HCT116 (cell line): ENCODE data around the gene SENP8. TPM values are rescaled to one million over a fixed set of nuclear protein-coding genes. Genes with fewer than 3 reads are reported as not detected.

Experiments
- ATAC-seq: fragments of 200-7000 bp; cut with Tn5 transposase; 2 replicates; pipeline ENCODE4 v1.9.1; 2020; ENCODE audit warnings: mild to moderate bottlenecking, moderate library complexity
- BruUV-seq: library from RNA; stranded (reverse); fragments of 400-500 nt; replicated peaks from 2 replicates; lab custom pipeline; 2021; lab: Mats Ljungman, UMichigan
- CTCF ChIA-PET: fragments of 300-600 bp; sonication (Branson Sonifier 250); formaldehyde crosslinking; loops from one replicate; lab custom pipeline; 2021; ENCODE audit warnings: antibody characterized with exemption; lab: Charles Lee
- POLR2A ChIA-PET: fragments of 300-600, 350-600 bp; sonication (Branson Sonifier 250); formaldehyde crosslinking; loops from one replicate; lab custom pipeline; 2021; ENCODE audit warnings: antibody characterized with exemption; lab: Charles Lee
- RAD21 ChIA-PET, 2 experiments: fragments of 300-600 bp; sonication (Branson Sonifier 250); formaldehyde crosslinking; loops; one replicate each; lab custom pipeline; 2023; ENCODE audit warnings: low total read pairs in 2 of 2; ENCODE audit not compliant: uncharacterized antibody in 2 of 2, unreplicated experiment in 2 of 2, low non-redundant PET in 1 of 2; lab: Charles Lee
- DNase-seq: peaks from one replicate; pipeline ENCODE4 v3.0.0-alpha.2; 2010; ENCODE audit warnings: low read depth, low spot score
- H2AFZ ChIP-seq: fragments of 200-600 bp; shearing (Covaris generic), sonication (generic); 2 replicates; pipeline ENCODE4 v1.6.1; 2017; ENCODE audit warnings: low read depth, mixed run types, mixed read lengths, antibody characterized with exemption, low read length; ENCODE audit not compliant: poor library complexity, severe bottlenecking
- H3K27ac ChIP-seq: 2 replicates; pipeline ENCODE4 v1.5.1; 2012; ENCODE audit warnings: low read depth, low read length
- H3K27me3 ChIP-seq: fragments of 200-600 bp; sonication (generic); 2 replicates; pipeline ENCODE4 v1.6.1; 2016; ENCODE audit warnings: mixed run types, low read length, mixed read lengths; ENCODE audit not compliant: insufficient read depth
- H3K36me3 ChIP-seq, 2 experiments: fragments of 200-500 bp in 1 of 2; fragments of 200-600 bp in 1 of 2; sonication (Bioruptor generic) in 1 of 2; sonication (generic) in 1 of 2; 2 replicates each; pipeline versions ENCODE4 v1.5.1 to v1.6.1; 2014 to 2016; ENCODE audit warnings: low read length in 2 of 2, inconsistent platforms in 1 of 2, mixed read lengths in 1 of 2, mixed run types in 1 of 2; ENCODE audit not compliant: insufficient read depth in 2 of 2, control insufficient read depth in 1 of 2
- H3K4me1 ChIP-seq, 2 experiments: fragments of 200-600 bp in 1 of 2; sonication (generic) in 1 of 2; 2 replicates each; pipeline versions ENCODE4 v1.5.1 to v1.6.1; 2012 to 2017; ENCODE audit warnings: low read length in 2 of 2, inconsistent platforms in 1 of 2, mild to moderate bottlenecking in 1 of 2, mixed read lengths in 1 of 2, mixed run types in 1 of 2, moderate library complexity in 1 of 2; ENCODE audit not compliant: insufficient read depth in 2 of 2, control insufficient read depth in 1 of 2
- H3K4me2 ChIP-seq: fragments of 200-600 bp; sonication (generic); 2 replicates; pipeline ENCODE4 v1.6.1; 2017; ENCODE audit warnings: mixed run types, low read length, mixed read lengths
- H3K4me3 ChIP-seq, 2 experiments: fragments of 200-600 bp in 1 of 2; sonication (generic) in 1 of 2; replicated peaks in 1 of 2; 2 replicates each; pipeline ENCODE4 v1.5.1; 2011 to 2016; ENCODE audit warnings: low read length in 2 of 2, control low read depth in 1 of 2, low read depth in 1 of 2, mild to moderate bottlenecking in 1 of 2, mixed read lengths in 1 of 2, mixed run types in 1 of 2
- H3K79me2 ChIP-seq: fragments of 200-600 bp; sonication (generic); 2 replicates; pipeline ENCODE4 v1.6.1; 2017; ENCODE audit warnings: mild to moderate bottlenecking, mixed run types, low read length, moderate library complexity, mixed read lengths; ENCODE audit not compliant: insufficient read depth
- H3K9ac ChIP-seq: fragments of 200-600 bp; sonication (generic); 2 replicates; pipeline ENCODE4 v1.6.1; 2016; ENCODE audit warnings: low read length, mixed read lengths
- H3K9me2 ChIP-seq: fragments of 200-600 bp; sonication (generic), shearing (Covaris generic); 2 replicates; pipeline ENCODE4 v1.6.1; 2017; ENCODE audit warnings: mixed run types, mild to moderate bottlenecking, moderate library complexity; ENCODE audit not compliant: insufficient read depth
- H3K9me3 ChIP-seq, 2 experiments: fragments of 200-500 bp in 1 of 2; fragments of 200-600 bp in 1 of 2; sonication (Bioruptor generic) in 1 of 2; sonication (generic) in 1 of 2; 2 replicates each; pipeline ENCODE4 v1.6.1; 2014 to 2017; ENCODE audit warnings: low read length in 2 of 2, mixed read lengths in 2 of 2, inconsistent platforms in 1 of 2, low read depth in 1 of 2, mild to moderate bottlenecking in 1 of 2, mixed run types in 1 of 2, moderate library complexity in 1 of 2; ENCODE audit not compliant: control insufficient read depth in 1 of 2, insufficient read depth in 1 of 2
- H4K20me1 ChIP-seq: fragments of 200-600 bp; sonication (generic), shearing (Covaris generic); 2 replicates; pipeline ENCODE4 v1.6.1; 2017; ENCODE audit warnings: mixed run types, mild to moderate bottlenecking, moderate library complexity; ENCODE audit not compliant: insufficient read depth
- CBX3 ChIP-seq: IDR thresholded peaks from 2 replicates; pipeline ENCODE4 v1.6.1; 2012; ENCODE audit warnings: low read depth
- EGR1 ChIP-seq: IDR thresholded peaks from 2 replicates; pipeline ENCODE4 v1.6.1; 2012; ENCODE audit warnings: low read depth
- ELF1 ChIP-seq: IDR thresholded peaks from 2 replicates; pipeline ENCODE4 v1.6.1; 2012; ENCODE audit warnings: low read depth, borderline replicate concordance
- EZH2phosphoT487 ChIP-seq: fragments of 200-600 bp; IDR thresholded peaks from 2 replicates; pipeline ENCODE4 v1.6.1; 2018; ENCODE audit warnings: antibody characterized with exemption, borderline replicate concordance
- FOSL1 ChIP-seq: IDR thresholded peaks from 2 replicates; pipeline ENCODE4 v1.6.1; 2012; ENCODE audit warnings: low read depth
- JUND ChIP-seq: IDR thresholded peaks from 2 replicates; pipeline ENCODE4 v1.6.1; 2012
- MAX ChIP-seq: IDR thresholded peaks from 2 replicates; pipeline ENCODE4 v1.6.1; 2012
- POLR2A ChIP-seq: IDR thresholded peaks from 2 replicates; pipeline ENCODE4 v1.7.0; 2011; ENCODE audit warnings: borderline replicate concordance; ENCODE audit not compliant: insufficient read depth, insufficient read length; ENCODE audit errors: extremely low read depth
- POLR2AphosphoS5 ChIP-seq: IDR thresholded peaks from 2 replicates; pipeline ENCODE4 v1.6.1; 2011; ENCODE audit warnings: mild to moderate bottlenecking, low read depth, low read length, moderate library complexity
- REST ChIP-seq: IDR thresholded peaks from 2 replicates; pipeline ENCODE4 v1.6.1; 2012; ENCODE audit warnings: low read depth
- SIN3A ChIP-seq: IDR thresholded peaks from 2 replicates; pipeline ENCODE4 v1.6.1; 2012; ENCODE audit warnings: low read depth
- SP1 ChIP-seq: IDR thresholded peaks from 2 replicates; pipeline ENCODE4 v1.6.1; 2012; ENCODE audit warnings: low read depth
- SRF ChIP-seq: IDR thresholded peaks from 2 replicates; pipeline ENCODE4 v1.6.1; 2012; ENCODE audit warnings: low read depth
- TCF7L2 ChIP-seq: IDR thresholded peaks from 2 replicates; pipeline ENCODE4 v1.7.0; 2011; ENCODE audit warnings: borderline replicate concordance, inconsistent platforms; ENCODE audit not compliant: insufficient read depth, insufficient read length; ENCODE audit errors: extremely low read depth
- YY1 ChIP-seq: IDR thresholded peaks from 2 replicates; pipeline ENCODE4 v1.6.1; 2011; ENCODE audit warnings: low read length, low read depth, moderate library complexity, mild to moderate bottlenecking; ENCODE audit not compliant: insufficient replicate concordance; ENCODE audit errors: extremely low read depth
- ZBTB33 ChIP-seq: IDR thresholded peaks from 2 replicates; pipeline ENCODE4 v1.6.1; 2011; ENCODE audit warnings: mild to moderate bottlenecking, low read length, moderate library complexity; ENCODE audit not compliant: insufficient replicate concordance; ENCODE audit errors: extremely low read depth
- ZFX ChIP-seq: fragments of 450-650 bp; IDR thresholded peaks from 2 replicates; pipeline ENCODE4 v1.6.1; 2017
- ZNF274 ChIP-seq: fragments of 200-500 bp; sonication (Bioruptor generic); IDR thresholded peaks from 2 replicates; pipeline ENCODE4 v1.6.1; 2014; ENCODE audit warnings: mild to moderate bottlenecking, low read depth, low read length, inconsistent platforms
- intact Hi-C: fragments of 100-400 bp; cut with micrococcal nuclease; formaldehyde crosslinking; loops from 2 replicates; pipeline ENCODE4 v1.10.0; 2022
- total RNA-seq: library from RNA; stranded (reverse); gene quantifications from one replicate; pipeline ENCODE4 v1.2.1, GENCODE V29; 2021; ENCODE audit not compliant: unreplicated experiment

SENP8 gene
- total RNA-seq, 1 experiment from 2014 or later = 3.8 TPM

DNA sequence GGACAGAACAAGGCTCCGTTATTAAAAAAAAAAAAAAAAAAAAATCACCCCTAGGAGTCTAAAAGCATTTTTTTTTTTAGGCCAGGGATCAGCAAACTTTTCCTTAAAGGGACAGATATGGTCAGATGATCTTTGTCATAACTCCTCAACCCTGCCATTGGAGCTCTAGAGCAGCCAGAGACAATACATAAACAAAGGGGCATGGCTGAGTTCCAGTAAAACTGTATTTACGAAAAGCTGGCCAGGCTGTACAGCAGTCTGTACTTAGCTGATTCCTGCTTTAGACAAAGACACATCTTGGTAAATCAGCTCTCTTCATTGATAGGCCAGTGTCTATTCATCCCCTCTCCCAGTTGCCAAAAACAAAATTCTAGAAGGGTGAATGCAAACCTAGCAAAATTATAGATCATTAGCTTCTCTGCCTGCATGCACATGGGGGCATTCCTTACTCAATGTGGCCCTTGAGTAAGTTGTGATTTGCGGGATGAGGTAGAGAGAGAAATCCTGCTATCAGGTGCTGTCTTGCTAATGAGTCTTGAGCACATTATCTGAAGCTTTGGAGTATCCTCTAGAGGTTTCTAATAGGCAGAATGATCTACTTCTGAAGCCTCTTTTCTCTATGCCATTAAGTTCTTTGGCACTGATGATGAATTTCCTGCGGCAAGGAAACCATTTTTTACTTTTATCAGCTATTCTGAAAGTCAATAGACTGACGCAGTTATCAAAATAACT lies 35.2 kb downstream of the SENP8 start:
- TF ChIP-seq ZFX (no peak), YY1 (no peak), SRF (no peak), REST (no peak), FOSL1 (no peak), MAX (no peak), ELF1 (no peak), JUND (no peak), SIN3A (no peak), EGR1 (no peak), POLR2A (no peak), SP1 (no peak), POLR2AphosphoS5 (no peak), ZBTB33 (no peak), CBX3 (no peak), ZNF274 (no peak), EZH2phosphoT487 (no peak), TCF7L2 (no peak)
- intact Hi-C loops = loop anchor here (2.0 kb wide), 1 partner anchor 401 kb away; no protein-coding TSS in a partner anchor
- no peak overlapping the region for H2AFZ ChIP-seq
- H3K4me2 ChIP-seq = no peak overlapping the region
- H3K4me1 ChIP-seq = peaks cover 4 to 12% of the 10 kb centered on the region in 2 experiments; a peak in 3 of 4 replicates
- no peak overlapping the region for H3K4me3 ChIP-seq
- RAD21 ChIA-PET = no interaction called here
- H3K27me3 ChIP-seq = no peaks in the 10 kb centered on the region
- no peaks in the 10 kb centered on the region for H4K20me1 ChIP-seq
- CTCF ChIA-PET = interaction anchor here (1.4 to 1.5 kb wide), 2 partner anchors 400 to 410 kb away, joined by 3 to 10 read pairs; no protein-coding TSS in a partner anchor
- H3K9me2 ChIP-seq = no peaks in the 10 kb centered on the region
- DNase-seq (no peak), ATAC-seq (no peak)
- H3K36me3 ChIP-seq = no peaks in the 10 kb centered on the region
- no peaks in the 10 kb centered on the region for H3K9me3 ChIP-seq
- POLR2A ChIA-PET = interaction anchor here (0.7 kb wide), 1 partner anchor 709 kb away, joined by 7 read pairs; no protein-coding TSS in a partner anchor
- H3K79me2 ChIP-seq = no peaks in the 10 kb centered on the region
- no TSS peak for BruUV-seq
- H3K9ac ChIP-seq = no peak overlapping the region
- no peak overlapping the region for H3K27ac ChIP-seq
